Progenitor cell of endocrine pancreas (in vitro differentiated cells): ENCODE data around the gene KCTD5. TPM values are rescaled to one million over a fixed set of nuclear protein-coding genes. Genes with fewer than 3 reads are reported as not detected.

Source experiments
- DNase-seq: peaks from one replicate; pipeline ENCODE4 v3.0.0; 2021; ENCODE audit warnings: low spot score; ENCODE audit not compliant: unreplicated experiment
- H3K27ac Mint-ChIP-seq: 2 replicates; pipeline ENCODE4 v1.8.0; 2021; ENCODE audit warnings: mild to moderate bottlenecking, moderate library complexity, mixed read lengths
- H3K27me3 Mint-ChIP-seq: 2 replicates; pipeline ENCODE4 v1.8.0; 2021; ENCODE audit warnings: mixed read lengths
- H3K36me3 Mint-ChIP-seq: 2 replicates; pipeline ENCODE4 v1.8.0; 2022; ENCODE audit warnings: mixed read lengths; ENCODE audit not compliant: insufficient read depth
- H3K4me1 Mint-ChIP-seq: 2 replicates; pipeline ENCODE4 v1.8.0; 2021; ENCODE audit warnings: low read depth, mixed read lengths
- H3K4me3 Mint-ChIP-seq: 2 replicates; pipeline ENCODE4 v1.8.0; 2021; ENCODE audit warnings: low read depth, mild to moderate bottlenecking, moderate library complexity, mixed read lengths
- H3K9me3 Mint-ChIP-seq: 2 replicates; pipeline ENCODE4 v1.8.0; 2021; ENCODE audit warnings: low read depth, mixed read lengths
- total RNA-seq: library from RNA; stranded (reverse); gene quantifications from 2 replicates; pipeline ENCODE4 v1.2.1, GENCODE V29; 2021
- TF ChIP-seq, protein P1 (sequence below): fragments of 200-600 bp; sonication (generic); IDR thresholded peaks from one replicate; pipeline ENCODE4 v1.5.0; 2021; ENCODE audit warnings: antibody characterized with exemption, mild to moderate bottlenecking; ENCODE audit not compliant: unreplicated experiment

The KCTD5 gene
- total RNA-seq, 1 donor from 2014 or later, result 21.4 TPM

DNA sequence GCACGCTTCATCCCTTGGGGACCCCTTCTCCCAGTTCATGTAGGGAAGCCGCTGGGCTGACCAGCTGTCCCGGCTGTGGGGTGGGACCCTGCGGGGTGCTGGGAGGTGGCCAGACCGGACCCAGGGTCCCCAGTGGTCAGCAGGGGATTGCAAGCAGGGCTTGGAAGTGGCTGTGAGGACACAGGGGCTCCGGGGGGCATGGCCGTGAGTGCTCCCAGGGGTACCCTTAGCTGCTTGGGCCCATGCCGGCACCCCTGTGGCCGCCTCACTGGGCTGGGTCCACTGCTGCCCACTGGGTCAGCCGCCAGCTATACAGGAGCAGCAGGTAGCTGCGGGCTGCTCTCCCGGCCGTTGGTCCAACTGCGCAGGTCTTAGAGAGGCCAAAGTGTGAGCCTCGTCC, 18.9 kb downstream of the KCTD5 start:
- no peak overlapping the region for H3K27ac Mint-ChIP-seq
- no peaks in the 10 kb centered on the region for H3K27me3 Mint-ChIP-seq
- TF ChIP-seq, protein P1, sequence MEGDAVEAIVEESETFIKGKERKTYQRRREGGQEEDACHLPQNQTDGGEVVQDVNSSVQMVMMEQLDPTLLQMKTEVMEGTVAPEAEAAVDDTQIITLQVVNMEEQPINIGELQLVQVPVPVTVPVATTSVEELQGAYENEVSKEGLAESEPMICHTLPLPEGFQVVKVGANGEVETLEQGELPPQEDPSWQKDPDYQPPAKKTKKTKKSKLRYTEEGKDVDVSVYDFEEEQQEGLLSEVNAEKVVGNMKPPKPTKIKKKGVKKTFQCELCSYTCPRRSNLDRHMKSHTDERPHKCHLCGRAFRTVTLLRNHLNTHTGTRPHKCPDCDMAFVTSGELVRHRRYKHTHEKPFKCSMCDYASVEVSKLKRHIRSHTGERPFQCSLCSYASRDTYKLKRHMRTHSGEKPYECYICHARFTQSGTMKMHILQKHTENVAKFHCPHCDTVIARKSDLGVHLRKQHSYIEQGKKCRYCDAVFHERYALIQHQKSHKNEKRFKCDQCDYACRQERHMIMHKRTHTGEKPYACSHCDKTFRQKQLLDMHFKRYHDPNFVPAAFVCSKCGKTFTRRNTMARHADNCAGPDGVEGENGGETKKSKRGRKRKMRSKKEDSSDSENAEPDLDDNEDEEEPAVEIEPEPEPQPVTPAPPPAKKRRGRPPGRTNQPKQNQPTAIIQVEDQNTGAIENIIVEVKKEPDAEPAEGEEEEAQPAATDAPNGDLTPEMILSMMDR, result no peak
- H3K36me3 Mint-ChIP-seq, result peaks cover 1% of the 10 kb centered on the region
- no peaks in the 10 kb centered on the region for H3K9me3 Mint-ChIP-seq
- no peaks in the 10 kb centered on the region for H3K4me1 Mint-ChIP-seq
- DNase-seq, result no peak
- H3K4me3 Mint-ChIP-seq, result no peak overlapping the region

DNA sequence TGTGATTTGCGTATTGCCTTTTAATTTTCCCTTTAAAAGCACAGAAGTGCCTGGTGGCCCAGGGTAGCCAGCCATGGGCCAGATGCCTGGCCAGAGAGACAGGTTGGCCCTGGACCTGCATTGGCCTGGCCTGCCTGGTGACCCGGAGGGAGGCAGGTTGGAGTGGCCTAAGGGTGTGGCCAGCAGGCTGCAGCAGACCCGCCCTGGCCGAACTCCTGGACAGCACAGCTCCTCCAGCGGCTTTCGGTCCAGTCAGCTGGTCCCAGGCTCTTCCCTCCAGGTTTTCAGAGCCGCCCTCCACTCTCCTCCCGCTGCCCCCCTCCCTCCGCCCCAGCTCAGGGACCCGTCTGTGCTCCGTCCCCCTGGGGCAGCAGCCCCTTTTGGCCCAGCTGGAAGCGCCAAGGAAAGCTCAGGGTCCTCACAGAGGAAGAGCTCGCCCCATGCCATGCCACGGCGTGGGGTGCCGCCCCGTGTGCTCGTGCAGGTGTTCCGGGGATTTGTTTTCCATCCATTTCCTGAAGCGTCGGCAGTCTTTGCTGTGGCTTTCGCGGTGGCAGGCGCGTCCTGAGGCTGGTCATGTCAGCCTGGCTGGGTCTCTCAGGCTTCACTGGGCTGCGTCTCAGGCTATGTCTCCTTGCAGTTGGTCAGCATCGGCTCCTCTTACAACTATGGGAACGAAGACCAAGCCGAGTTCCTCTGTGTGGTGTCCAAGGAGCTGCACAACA, 19.6 kb downstream of the KCTD5 start:
- Mint-ChIP-seq H3K27ac (no peak overlapping the region), H3K9me3 (no peaks in the 10 kb centered on the region), H3K4me3 (no peak overlapping the region), H3K27me3 (no peaks in the 10 kb centered on the region), H3K4me1 (no peaks in the 10 kb centered on the region), H3K36me3 (peaks cover 1% of the 10 kb centered on the region)
- DNase-seq, result no peak
- TF ChIP-seq, protein P1, result no peak

DNA sequence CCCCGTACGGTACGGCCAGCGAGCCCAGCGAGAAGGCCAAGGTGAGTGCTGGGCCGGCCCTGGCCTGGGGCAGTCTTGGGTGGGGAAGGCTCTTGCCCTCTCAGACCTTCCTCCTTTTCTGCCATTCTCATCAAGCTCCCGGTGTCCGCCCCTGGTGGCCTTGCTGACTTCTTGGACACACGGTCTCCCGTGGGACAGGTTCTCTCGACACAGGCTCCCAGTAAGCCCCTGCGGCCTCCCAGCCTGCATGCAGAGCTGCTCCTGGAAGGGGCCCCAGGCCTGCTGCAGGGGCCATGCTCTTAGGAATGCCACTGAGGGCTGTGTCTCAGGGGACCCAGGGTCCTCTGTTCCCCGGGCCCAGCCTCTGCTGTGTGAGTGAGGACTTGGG, 20.1 kb downstream of the KCTD5 start:
- peaks cover 1% of the 10 kb centered on the region for H3K36me3 Mint-ChIP-seq
- DNase-seq, result no peak
- no peaks in the 10 kb centered on the region for H3K4me1 Mint-ChIP-seq
- H3K27me3 Mint-ChIP-seq, result no peaks in the 10 kb centered on the region
- TF ChIP-seq, protein P1, result no peak
- H3K27ac Mint-ChIP-seq, result no peak overlapping the region
- no peak overlapping the region for H3K4me3 Mint-ChIP-seq
- no peaks in the 10 kb centered on the region for H3K9me3 Mint-ChIP-seq

DNA sequence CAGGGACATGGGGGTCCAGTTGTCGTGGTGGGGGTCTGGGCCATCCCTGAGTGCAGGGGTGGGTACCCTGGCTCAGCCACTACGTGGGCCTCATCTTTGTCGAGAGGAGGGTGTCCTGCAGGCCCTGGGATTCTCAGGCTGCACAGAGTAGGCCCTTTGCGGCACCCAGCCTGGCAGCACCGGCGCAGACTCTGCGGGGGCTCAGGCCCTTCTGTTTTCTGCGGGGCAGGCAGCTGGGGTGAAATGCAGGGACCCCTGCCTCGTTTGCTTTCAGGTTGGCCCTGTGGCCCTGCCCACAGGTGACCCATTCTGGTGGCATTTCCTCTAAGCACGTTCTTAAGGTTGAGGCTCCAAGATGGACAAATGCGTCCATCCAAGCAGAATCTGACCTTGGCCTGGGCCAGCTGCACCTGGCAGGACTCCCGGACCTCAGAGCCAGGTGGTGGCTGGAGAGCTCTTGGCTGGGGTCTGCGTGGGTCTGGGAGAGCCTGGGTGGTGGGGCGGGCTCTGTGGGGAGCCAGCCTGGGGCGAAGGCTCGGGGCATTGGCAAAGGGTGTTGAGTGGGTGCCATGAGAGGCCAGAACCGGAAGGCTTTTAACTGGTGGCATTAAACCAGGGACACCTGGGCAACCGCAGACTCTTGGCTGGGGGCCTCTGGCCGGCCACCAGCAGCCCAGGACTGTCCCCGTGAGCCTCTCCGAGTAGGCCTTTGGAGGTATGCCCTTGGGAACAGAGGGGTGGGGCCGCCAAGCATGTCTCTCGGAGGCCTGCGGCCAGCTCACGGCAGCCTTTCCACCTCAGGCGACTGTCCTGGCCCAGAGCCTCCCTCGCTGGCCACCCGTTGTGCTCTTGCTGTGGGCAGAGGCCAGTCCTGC, 20.8 kb downstream of the KCTD5 start:
- H3K27ac Mint-ChIP-seq, result no peak overlapping the region
- TF ChIP-seq, protein P1, result no peak
- DNase-seq, result no peak
- H3K9me3 Mint-ChIP-seq, result no peaks in the 10 kb centered on the region
- H3K4me1 Mint-ChIP-seq, result no peaks in the 10 kb centered on the region
- no peaks in the 10 kb centered on the region for H3K27me3 Mint-ChIP-seq
- no peak overlapping the region for H3K4me3 Mint-ChIP-seq
- H3K36me3 Mint-ChIP-seq, result no peaks in the 10 kb centered on the region

DNA sequence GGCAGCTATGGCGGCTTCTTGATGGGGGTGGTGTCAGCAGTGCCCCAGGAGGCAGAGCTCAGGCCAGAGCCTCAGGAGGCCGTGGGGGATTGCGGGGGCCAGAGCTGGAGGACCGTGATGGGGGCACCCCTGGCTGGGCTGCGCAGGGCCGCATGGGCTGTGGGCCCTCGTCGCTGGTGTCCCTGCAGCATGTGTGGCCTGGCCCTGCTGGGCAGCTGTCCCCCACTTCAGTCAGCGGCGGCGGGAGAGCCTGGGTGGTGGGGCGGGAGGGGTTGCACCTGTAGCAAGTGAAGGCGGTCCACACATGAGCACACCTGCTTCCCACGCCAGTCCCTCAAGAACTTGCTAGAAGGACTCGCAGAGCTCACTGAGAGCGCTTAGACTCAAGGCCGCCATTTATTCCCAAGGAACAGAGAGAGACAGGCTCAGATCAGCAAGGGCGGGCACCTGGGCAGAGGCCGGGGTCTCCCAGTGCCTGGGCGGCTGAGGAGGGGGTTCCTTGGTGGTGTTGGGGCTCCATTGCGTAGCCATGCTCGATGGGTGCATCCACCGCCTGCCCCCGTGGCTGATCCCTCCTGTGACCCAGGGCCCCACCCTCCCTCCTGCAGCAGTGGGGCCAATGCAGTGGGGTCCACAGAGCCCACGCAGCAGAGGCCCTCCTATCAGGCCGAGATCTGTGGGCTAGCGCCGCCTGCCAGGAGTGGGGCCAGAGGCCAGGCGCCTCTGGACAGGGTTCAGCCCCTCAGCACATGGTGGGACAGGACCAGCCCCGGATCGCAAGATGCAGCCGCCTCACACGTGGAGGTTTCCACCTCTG, 22.1 kb downstream of the KCTD5 start:
- no peak for DNase-seq
- Mint-ChIP-seq H3K4me3 (no peak overlapping the region), H3K9me3 (no peaks in the 10 kb centered on the region), H3K36me3 (no peaks in the 10 kb centered on the region), H3K4me1 (no peaks in the 10 kb centered on the region), H3K27ac (no peak overlapping the region), H3K27me3 (no peaks in the 10 kb centered on the region)
- TF ChIP-seq, protein P1, result no peak
